GM21447 (cell line): ENCODE data around the gene DNAJC1.

Experiments used
- ATAC-seq: cut with Tn5 transposase; IDR thresholded peaks from one replicate; pipeline ENCODE4 v1.9.1; 2021; ENCODE audit not compliant: unreplicated experiment

The DNAJC1 gene

GRCh38 chr10:21961847-21962246, 41.7 kb downstream of the DNAJC1 start:
- ATAC-seq = no peak

GRCh38 chr10:21959998-21960397, 43.5 kb downstream of the DNAJC1 start:
- ATAC-seq = no peak

- no peak for ATAC-seq
These were observed 48.8 kb downstream of the DNAJC1 start for GRCh38 chr10:21954690-21955089.

GRCh38 chr10:21954132-21954531, 49.4 kb downstream of the DNAJC1 start:
- no peak for ATAC-seq

- ATAC-seq = no peak
These were observed 49.9 kb downstream of the DNAJC1 start for GRCh38 chr10:21953585-21954057.

- no peak for ATAC-seq
These were observed 53.0 kb downstream of the DNAJC1 start for GRCh38 chr10:21950566-21950965.

- ATAC-seq = no peak
These were observed 56.6 kb downstream of the DNAJC1 start for GRCh38 chr10:21946946-21947345.

GRCh38 chr10:21944727-21945386, 58.7 kb downstream of the DNAJC1 start:
- no peak for ATAC-seq

- no peak for ATAC-seq
These were observed 59.8 kb downstream of the DNAJC1 start for GRCh38 chr10:21943633-21944265.

GRCh38 chr10:21935439-21936023, 68.0 kb downstream of the DNAJC1 start:
- ATAC-seq = no peak

GRCh38 chr10:21934307-21934706, 69.2 kb downstream of the DNAJC1 start:
- ATAC-seq = no peak

GRCh38 chr10:21929070-21929469, 74.5 kb downstream of the DNAJC1 start:
- ATAC-seq = no peak

- ATAC-seq = no peak
These were observed 75.7 kb downstream of the DNAJC1 start for GRCh38 chr10:21927631-21928353.

- ATAC-seq = no peak
These were observed 76.6 kb downstream of the DNAJC1 start for GRCh38 chr10:21926949-21927348.

- no peak for ATAC-seq
These were observed 77.1 kb downstream of the DNAJC1 start for GRCh38 chr10:21926358-21926925.

- ATAC-seq = no peak
These were observed 77.7 kb downstream of the DNAJC1 start for GRCh38 chr10:21925851-21926250.

GRCh38 chr10:21924511-21924910, 79.0 kb downstream of the DNAJC1 start:
- no peak for ATAC-seq

GRCh38 chr10:21920633-21921032, 82.9 kb downstream of the DNAJC1 start:
- no peak for ATAC-seq

GRCh38 chr10:21919906-21920305, 83.6 kb downstream of the DNAJC1 start:
- no peak for ATAC-seq

- no peak for ATAC-seq
These were observed 84.4 kb downstream of the DNAJC1 start for GRCh38 chr10:21919117-21919516.

GRCh38 chr10:21912625-21913024, 90.9 kb downstream of the DNAJC1 start:
- ATAC-seq = no peak
